ENCODE data around the gene SENP6. TPM values are rescaled to one million over a fixed set of nuclear protein-coding genes. Genes with fewer than 3 reads are reported as not detected.

Gene SENP6
- total RNA-seq, 1 experiment from 2014 or later, result 116 TPM

GRCh38 chr6:75618437-75618836 is 16.8 kb downstream of the SENP6 start:
- Histone ChIP-seq H3K9ac (ENCODE audit: extremely low read depth, insufficient read length, low read length) (no peak overlapping the region), H3K4ac (ENCODE audit: low read depth, low read length) (no peak overlapping the region), H3K9me3 (ENCODE audit: control insufficient read depth, low read depth, low read length) (no peaks in the 10 kb centered on the region), H3K79me2 (ENCODE audit: insufficient read depth, low read length) (peaks cover 37% of the 10 kb centered on the region; the same call in 1 of the 2 replicates), H2AFZ (ENCODE audit: low read length) (no peak overlapping the region), H4K8ac (replicated peaks; ENCODE audit: insufficient read length, low read depth, low read length) (no peak overlapping the region), H2BK15ac (ENCODE audit: low read depth, low read length) (no peak overlapping the region), H2BK12ac (ENCODE audit: insufficient read length, low read depth, low read length) (no peak overlapping the region), H2BK5ac (ENCODE audit: insufficient read length, low read length) (no peak overlapping the region), H4K91ac (ENCODE audit: insufficient read length, low read depth, low read length) (no peak overlapping the region), H3K23ac (ENCODE audit: insufficient read length, low read depth, low read length) (no peak overlapping the region), H3K79me1 (ENCODE audit: insufficient read depth, low read depth, low read length, poor library complexity, severe bottlenecking) (peaks cover 6% of the 10 kb centered on the region), H3T11ph (ENCODE audit: low read length) (no peak overlapping the region), H3K56ac (ENCODE audit: insufficient read length, low read depth, low read length) (no peak overlapping the region), H3K18ac (ENCODE audit: insufficient read length, low read depth, low read length) (no peak overlapping the region), H3K27me3 (ENCODE audit: insufficient read depth, low read length) (no peaks in the 10 kb centered on the region), H3K27ac (ENCODE audit: insufficient read length, low read depth, low read length) (no peak overlapping the region), H2BK120ac (ENCODE audit: low read depth, low read length, poor library complexity, severe bottlenecking) (no peak overlapping the region), H4K5ac (ENCODE audit: insufficient read length, low read depth, low read length) (no peak overlapping the region), H4K20me1 (ENCODE audit: control insufficient read depth, insufficient read depth, insufficient read length) (peaks cover 3% of the 10 kb centered on the region), H2BK20ac (ENCODE audit: low read depth, low read length, poor library complexity, severe bottlenecking) (no peak overlapping the region), H3K4me2 (ENCODE audit: insufficient read depth, insufficient read length, low read length) (no peak overlapping the region), H3K23me2 (ENCODE audit: insufficient read length, low read depth, low read length, poor library complexity, severe bottlenecking) (no peaks in the 10 kb centered on the region), H2AK5ac (ENCODE audit: insufficient read length, low read length) (no peak overlapping the region), H3K4me1 (ENCODE audit: insufficient read depth, low read length) (no peaks in the 10 kb centered on the region), H3K14ac (ENCODE audit: insufficient read depth, low read length) (no peak overlapping the region)
- no CpG with 5 or more reads among the region's 1 CpG for WGBS (ENCODE audit: extremely low coverage, insufficient read length, low lambda C conversion rate)
- H3K4me1 Mint-ChIP-seq, result peaks cover 8% of the 10 kb centered on the region in 2 experiments
- TF ChIP-seq, protein P1, sequence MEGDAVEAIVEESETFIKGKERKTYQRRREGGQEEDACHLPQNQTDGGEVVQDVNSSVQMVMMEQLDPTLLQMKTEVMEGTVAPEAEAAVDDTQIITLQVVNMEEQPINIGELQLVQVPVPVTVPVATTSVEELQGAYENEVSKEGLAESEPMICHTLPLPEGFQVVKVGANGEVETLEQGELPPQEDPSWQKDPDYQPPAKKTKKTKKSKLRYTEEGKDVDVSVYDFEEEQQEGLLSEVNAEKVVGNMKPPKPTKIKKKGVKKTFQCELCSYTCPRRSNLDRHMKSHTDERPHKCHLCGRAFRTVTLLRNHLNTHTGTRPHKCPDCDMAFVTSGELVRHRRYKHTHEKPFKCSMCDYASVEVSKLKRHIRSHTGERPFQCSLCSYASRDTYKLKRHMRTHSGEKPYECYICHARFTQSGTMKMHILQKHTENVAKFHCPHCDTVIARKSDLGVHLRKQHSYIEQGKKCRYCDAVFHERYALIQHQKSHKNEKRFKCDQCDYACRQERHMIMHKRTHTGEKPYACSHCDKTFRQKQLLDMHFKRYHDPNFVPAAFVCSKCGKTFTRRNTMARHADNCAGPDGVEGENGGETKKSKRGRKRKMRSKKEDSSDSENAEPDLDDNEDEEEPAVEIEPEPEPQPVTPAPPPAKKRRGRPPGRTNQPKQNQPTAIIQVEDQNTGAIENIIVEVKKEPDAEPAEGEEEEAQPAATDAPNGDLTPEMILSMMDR (conservative IDR thresholded peaks at IDR 0.05), result no peak
- H3K27me3 Mint-ChIP-seq (ENCODE audit: low read depth), result no peaks in the 10 kb centered on the region
- no peak overlapping the region for H3K27ac Mint-ChIP-seq
- peaks cover 17 to 49% (median 33%) of the 10 kb centered on the region in 3 experiments for H3K36me3 Mint-ChIP-seq (ENCODE audit: insufficient read depth in 1 of 3, low read depth in 3 of 3)
- H3K4me3 Mint-ChIP-seq, result no peak overlapping the region
- no peak for DNase-seq
- peaks cover 14 to 17% of the 10 kb centered on the region in 2 experiments for H3K9me3 Mint-ChIP-seq

All from H9 (cell line).